Karpas-422 (cell line): ENCODE measurements around the gene ABCA13. TPM values are rescaled to one million over a fixed set of nuclear protein-coding genes. Genes with fewer than 3 reads are reported as not detected.
"Not testable (repeated sequence)": the region's sequence is repeated elsewhere in the genome, so short reads cannot be mapped to it uniquely, and the experiment has no call there.

ENCODE experiments used
- DNase-seq: peaks from one replicate; pipeline ENCODE4 v3.0.0-alpha.2; 2015
- H2AFZ ChIP-seq: fragments of 200-600 bp; sonication (generic); 2 replicates; pipeline ENCODE4 v1.6.1; 2014; ENCODE audit warnings: antibody characterized with exemption, low read length, mixed read lengths
- H3K27ac ChIP-seq: fragments of 200-600 bp; sonication (generic); 2 replicates; pipeline ENCODE4 v1.5.1; 2014; ENCODE audit warnings: mild to moderate bottlenecking, low read length, moderate library complexity
- H3K27me3 ChIP-seq: fragments of 200-600 bp; sonication (generic); 2 replicates; pipeline ENCODE4 v1.6.1; 2014; ENCODE audit warnings: low read length, mixed read lengths
- H3K36me3 ChIP-seq: fragments of 200-600 bp; sonication (generic); 2 replicates; pipeline ENCODE4 v1.6.1; 2014; ENCODE audit warnings: low read length, mixed read lengths; ENCODE audit not compliant: insufficient read depth
- H3K4me1 ChIP-seq: fragments of 200-600 bp; sonication (generic); 2 replicates; pipeline ENCODE4 v1.6.1; 2014; ENCODE audit warnings: mild to moderate bottlenecking, low read length, mixed read lengths
- H3K4me2 ChIP-seq: fragments of 200-600 bp; sonication (generic); 2 replicates; pipeline ENCODE4 v1.6.1; 2014; ENCODE audit warnings: low read length, low read depth, mild to moderate bottlenecking; ENCODE audit not compliant: poor library complexity, severe bottlenecking
- H3K4me3 ChIP-seq: fragments of 200-600 bp; sonication (generic); 2 replicates; pipeline ENCODE4 v1.5.1; 2014; ENCODE audit warnings: mild to moderate bottlenecking, antibody characterized with exemption, low read length, mixed read lengths
- H3K79me2 ChIP-seq: fragments of 200-600 bp; sonication (generic); 2 replicates; pipeline ENCODE4 v1.6.1; 2014; ENCODE audit warnings: mild to moderate bottlenecking, low read length, mixed read lengths
- H3K9ac ChIP-seq: fragments of 200-600 bp; sonication (generic); 2 replicates; pipeline ENCODE4 v1.6.0; 2014; ENCODE audit warnings: low read length
- H3K9me2 ChIP-seq: fragments of 200-600 bp; sonication (generic), shearing (Covaris generic); replicated peaks from 2 replicates; pipeline ENCODE4 v1.6.0; 2014; ENCODE audit warnings: mild to moderate bottlenecking, low read length, moderate library complexity; ENCODE audit not compliant: insufficient read depth
- H3K9me3 ChIP-seq: fragments of 300-700, 200-600 bp; sonication (generic); 2 replicates; pipeline ENCODE4 v1.6.1; 2014; ENCODE audit warnings: low read length, mixed read lengths
- H4K20me1 ChIP-seq: fragments of 200-600 bp; sonication (generic); 2 replicates; pipeline ENCODE4 v1.6.1; 2014; ENCODE audit warnings: mild to moderate bottlenecking, antibody characterized with exemption, low read length, low read depth; ENCODE audit not compliant: insufficient read depth
- total RNA-seq: library from RNA; depleted of rRNA; stranded (reverse); fragments of >200 nt; shearing (Covaris generic); gene quantifications from 2 replicates; pipeline ENCODE4 v1.2.3, GENCODE V29; 2014; ENCODE audit warnings: low replicate concordance

ABCA13 gene
- total RNA-seq, 1 experiment from 2014 or later: not detected

DNA sequence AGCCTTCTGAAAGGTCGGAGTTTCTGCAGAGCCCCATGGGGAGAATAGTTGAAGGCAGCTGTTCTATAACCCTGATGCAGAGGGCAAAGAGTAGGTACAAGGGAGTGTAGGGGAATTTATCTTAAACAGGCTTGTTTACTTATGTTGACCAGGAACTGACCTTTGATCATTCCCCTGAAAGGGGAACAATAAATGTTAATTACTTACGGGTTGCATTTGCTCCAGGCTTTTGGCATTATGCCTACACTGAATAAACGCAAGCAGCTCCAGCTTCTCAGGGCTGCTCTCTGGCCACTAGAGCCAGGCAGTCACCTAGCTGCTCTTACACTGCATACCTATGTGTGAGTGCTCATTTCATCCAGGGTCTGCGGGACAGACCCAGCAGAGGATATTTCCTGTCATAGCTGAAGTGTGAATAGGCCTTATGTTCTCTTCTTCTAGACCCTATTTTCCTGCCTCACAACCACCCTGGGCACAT is 26.9 kb upstream of the ABCA13 start:
- Histone ChIP-seq H3K36me3 (no peaks in the 10 kb centered on the region), H4K20me1 (no peaks in the 10 kb centered on the region), H3K4me2 (no peak overlapping the region), H3K4me3 (no peak overlapping the region), H2AFZ (no peak overlapping the region), H3K9me2 (no peaks in the 10 kb centered on the region), H3K4me1 (no peaks in the 10 kb centered on the region), H3K79me2 (no peaks in the 10 kb centered on the region), H3K9me3 (no peaks in the 10 kb centered on the region), H3K9ac (no peak overlapping the region), H3K27ac (no peak overlapping the region), H3K27me3 (no peaks in the 10 kb centered on the region)
- no peak for DNase-seq

DNA sequence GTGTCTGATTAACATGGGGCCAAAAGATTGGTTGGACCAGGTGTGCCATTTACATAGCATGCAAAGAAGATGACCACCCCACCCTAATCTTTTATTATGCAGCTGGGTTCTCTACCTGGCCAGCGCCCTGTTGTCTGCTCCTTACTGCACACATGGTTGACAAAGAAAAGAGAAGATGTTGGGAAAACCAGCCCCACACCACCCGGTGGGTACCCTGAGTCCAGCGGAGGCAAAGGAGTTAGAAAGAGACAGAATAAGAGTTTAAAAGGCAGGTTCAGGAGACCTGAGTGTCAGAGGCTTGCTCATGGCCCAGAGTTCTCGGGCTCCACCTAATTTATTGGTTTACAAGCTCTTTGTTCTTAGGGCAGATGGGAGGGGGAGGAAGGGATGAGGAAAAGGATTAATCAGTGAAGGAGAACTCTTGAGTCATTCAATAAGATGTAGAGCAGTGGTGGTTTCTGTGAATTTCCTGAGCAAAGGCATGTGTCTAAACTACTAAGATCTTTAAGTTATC is 24.1 kb upstream of the ABCA13 start:
- no peak overlapping the region for H3K9ac ChIP-seq
- no peaks in the 10 kb centered on the region for H4K20me1 ChIP-seq
- no peak overlapping the region for H3K27ac ChIP-seq
- H3K4me1 ChIP-seq: no peaks in the 10 kb centered on the region
- no peaks in the 10 kb centered on the region for H3K36me3 ChIP-seq
- H3K79me2 ChIP-seq: no peaks in the 10 kb centered on the region
- H3K4me3 ChIP-seq: no peak overlapping the region
- H3K9me2 ChIP-seq: no peaks in the 10 kb centered on the region
- no peaks in the 10 kb centered on the region for H3K27me3 ChIP-seq
- no peak overlapping the region for H3K4me2 ChIP-seq
- no peak overlapping the region for H2AFZ ChIP-seq
- DNase-seq: no peak
- no peaks in the 10 kb centered on the region for H3K9me3 ChIP-seq

DNA sequence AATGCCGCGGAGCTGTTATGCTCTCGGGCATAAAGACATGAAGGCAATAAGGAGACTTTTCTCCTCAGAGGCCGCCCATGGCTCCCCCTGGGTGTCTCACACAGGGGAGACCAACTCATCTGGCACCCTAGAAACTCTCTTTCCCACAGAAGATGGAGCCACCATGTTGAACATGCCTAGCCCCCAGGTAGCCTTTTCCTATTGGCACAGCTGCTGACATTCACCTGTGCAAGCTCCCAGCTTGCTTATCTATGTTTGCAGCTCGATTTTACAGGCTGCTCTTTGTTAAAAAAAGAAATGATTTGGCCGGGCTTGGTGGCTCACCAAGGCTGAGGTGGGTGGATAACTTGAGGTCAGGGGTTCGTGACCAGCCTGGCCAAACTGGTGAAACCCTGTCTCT is 23.6 kb upstream of the ABCA13 start:
- not testable (repeated sequence) for H3K27ac ChIP-seq, H3K9me2 ChIP-seq, H4K20me1 ChIP-seq, H3K4me1 ChIP-seq, DNase-seq, H2AFZ ChIP-seq, H3K4me2 ChIP-seq, H3K9me3 ChIP-seq, H3K36me3 ChIP-seq, H3K79me2 ChIP-seq, H3K4me3 ChIP-seq, H3K27me3 ChIP-seq, H3K9ac ChIP-seq

DNA sequence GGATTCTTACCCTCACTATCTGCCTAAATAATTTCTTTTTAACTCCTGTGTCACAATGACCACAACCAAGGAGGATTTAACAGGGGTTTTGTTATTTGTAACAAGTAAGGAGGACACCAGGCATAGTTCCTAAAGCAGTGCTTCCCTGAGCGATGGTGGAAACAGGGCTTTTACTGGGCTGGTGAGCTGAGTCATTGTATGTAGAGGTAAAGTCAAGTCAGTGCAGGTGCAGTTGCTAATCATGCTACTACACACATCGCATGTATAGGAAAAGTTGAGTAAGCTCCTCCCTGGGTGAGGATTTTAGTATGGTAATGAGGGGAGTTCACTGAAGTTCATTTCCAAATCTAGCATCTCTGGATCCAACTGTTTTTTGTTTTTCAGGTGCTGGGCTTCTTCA is 22.9 kb upstream of the ABCA13 start:
- no peak for DNase-seq
- H2AFZ ChIP-seq: no peak overlapping the region
- no peaks in the 10 kb centered on the region for H3K36me3 ChIP-seq
- no peaks in the 10 kb centered on the region for H4K20me1 ChIP-seq
- H3K9me2 ChIP-seq: no peaks in the 10 kb centered on the region
- H3K27me3 ChIP-seq: no peaks in the 10 kb centered on the region
- H3K4me2 ChIP-seq: no peak overlapping the region
- no peaks in the 10 kb centered on the region for H3K4me1 ChIP-seq
- H3K27ac ChIP-seq: no peak overlapping the region
- H3K4me3 ChIP-seq: no peak overlapping the region
- H3K79me2 ChIP-seq: no peaks in the 10 kb centered on the region
- no peak overlapping the region for H3K9ac ChIP-seq
- no peaks in the 10 kb centered on the region for H3K9me3 ChIP-seq

DNA sequence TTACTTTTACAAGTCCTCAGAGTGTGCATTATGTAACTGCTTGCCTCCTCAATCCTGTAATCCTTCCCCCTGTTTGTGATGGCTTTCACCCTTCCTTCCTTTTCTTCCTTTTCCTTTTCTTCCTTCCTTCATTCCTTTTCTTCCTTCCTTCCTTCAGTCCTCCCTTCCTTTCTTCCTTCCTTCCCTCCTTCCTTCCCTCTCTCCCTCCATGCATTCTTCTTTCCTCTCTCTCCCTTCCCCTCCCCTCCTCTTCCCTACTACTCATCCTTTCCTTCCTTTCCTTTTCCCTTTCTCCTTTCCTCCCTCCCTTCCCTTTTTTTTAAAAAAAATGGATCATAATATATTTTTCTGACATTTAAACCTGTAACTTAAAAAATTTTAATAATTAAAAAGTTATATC is 22.2 kb upstream of the ABCA13 start:
- Histone ChIP-seq H4K20me1 (no peaks in the 10 kb centered on the region), H2AFZ (no peak overlapping the region), H3K4me2 (no peak overlapping the region), H3K9me2 (no peaks in the 10 kb centered on the region), H3K27ac (no peak overlapping the region), H3K36me3 (no peaks in the 10 kb centered on the region), H3K79me2 (no peaks in the 10 kb centered on the region), H3K9me3 (no peaks in the 10 kb centered on the region), H3K9ac (no peak overlapping the region), H3K27me3 (no peaks in the 10 kb centered on the region), H3K4me3 (no peak overlapping the region), H3K4me1 (no peaks in the 10 kb centered on the region)
- no peak for DNase-seq

DNA sequence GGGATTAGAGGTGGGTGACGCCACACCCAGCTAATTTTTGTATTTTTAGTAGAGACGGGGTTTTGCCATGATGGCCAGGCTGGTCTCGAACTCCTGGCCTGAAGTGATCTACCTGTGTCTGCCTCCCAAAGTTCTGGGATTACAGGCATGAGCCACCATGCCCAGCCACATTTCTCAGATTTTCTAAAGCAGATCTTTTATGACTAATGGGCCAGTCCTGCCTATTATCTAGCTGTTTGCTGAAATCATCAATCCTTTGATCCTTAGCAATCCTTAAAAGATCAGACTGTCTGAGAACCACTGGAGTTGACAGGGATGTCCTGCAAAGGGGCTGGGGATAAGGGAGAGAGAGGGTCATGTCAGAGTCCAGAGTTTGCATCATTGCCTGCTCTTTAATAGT is 21.2 kb upstream of the ABCA13 start:
- Histone ChIP-seq H2AFZ (no peak overlapping the region), H3K9ac (no peak overlapping the region), H3K4me1 (no peaks in the 10 kb centered on the region), H3K27me3 (no peaks in the 10 kb centered on the region), H3K79me2 (no peaks in the 10 kb centered on the region), H4K20me1 (no peaks in the 10 kb centered on the region), H3K27ac (no peak overlapping the region), H3K9me3 (no peaks in the 10 kb centered on the region), H3K9me2 (no peaks in the 10 kb centered on the region), H3K4me3 (no peak overlapping the region), H3K36me3 (no peaks in the 10 kb centered on the region), H3K4me2 (no peak overlapping the region)
- DNase-seq: no peak

DNA sequence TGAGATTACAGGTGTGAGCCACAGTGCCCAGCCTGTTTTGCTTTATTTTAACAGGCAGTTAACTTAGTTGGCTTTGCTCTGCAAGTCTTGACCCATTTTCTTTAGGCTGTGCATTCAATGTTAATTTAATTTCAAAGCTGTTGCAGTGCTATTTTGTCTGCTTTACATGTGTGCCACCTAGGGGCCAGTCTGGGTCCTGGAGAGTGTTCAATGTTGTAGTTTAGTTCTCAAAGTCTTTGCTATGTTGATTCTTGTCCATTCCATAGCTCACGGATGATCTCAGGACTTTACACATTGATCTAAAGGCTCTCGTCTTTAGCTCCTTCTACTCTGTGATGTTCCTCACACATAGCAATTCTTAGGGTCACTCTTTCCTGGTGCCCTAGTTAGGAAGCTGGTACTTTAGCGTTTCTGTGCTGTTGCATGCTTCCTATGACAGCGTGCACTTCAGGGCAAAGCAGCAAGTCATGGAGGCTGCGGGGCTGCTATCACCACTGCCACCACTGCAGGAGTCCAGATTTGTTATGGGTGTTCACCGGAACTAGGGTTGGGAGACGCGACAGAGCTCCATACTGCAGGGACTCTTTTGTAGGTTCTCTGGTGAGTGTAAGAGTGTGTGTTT is 16.4 kb upstream of the ABCA13 start:
- Histone ChIP-seq H3K79me2 (no peaks in the 10 kb centered on the region), H3K4me1 (no peaks in the 10 kb centered on the region), H3K36me3 (no peaks in the 10 kb centered on the region), H2AFZ (no peak overlapping the region), H3K4me2 (no peak overlapping the region), H3K9me3 (no peaks in the 10 kb centered on the region), H3K9ac (no peak overlapping the region), H3K27me3 (no peaks in the 10 kb centered on the region), H3K4me3 (no peak overlapping the region), H4K20me1 (no peaks in the 10 kb centered on the region), H3K9me2 (no peaks in the 10 kb centered on the region), H3K27ac (no peak overlapping the region)
- peak; percentile 75 for DNase-seq

DNA sequence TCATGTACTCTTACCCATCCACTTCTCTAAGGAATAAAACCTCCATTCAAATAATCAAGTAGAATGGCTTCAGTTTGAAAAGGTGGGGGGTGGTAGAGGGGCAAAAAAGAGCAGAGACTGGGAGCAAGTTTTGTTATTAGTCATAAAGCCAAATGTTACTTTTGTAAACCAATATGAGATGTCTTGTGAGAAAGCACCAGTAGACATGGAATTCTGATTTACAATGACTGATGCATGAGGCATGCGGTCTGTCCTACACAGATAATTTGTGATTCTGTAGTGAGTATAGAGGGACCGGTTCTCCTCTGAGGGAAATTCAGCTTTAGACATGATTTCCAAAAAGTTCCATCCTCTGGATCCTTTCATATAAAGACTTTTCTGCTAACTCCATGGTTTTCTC is 12.9 kb upstream of the ABCA13 start:
- H3K4me2 ChIP-seq: no peak overlapping the region
- H4K20me1 ChIP-seq: no peaks in the 10 kb centered on the region
- no peaks in the 10 kb centered on the region for H3K27me3 ChIP-seq
- no peak overlapping the region for H3K9ac ChIP-seq
- H3K4me3 ChIP-seq: no peak overlapping the region
- no peak overlapping the region for H3K27ac ChIP-seq
- no peak for DNase-seq
- no peaks in the 10 kb centered on the region for H3K36me3 ChIP-seq
- H3K9me2 ChIP-seq: no peaks in the 10 kb centered on the region
- no peaks in the 10 kb centered on the region for H3K79me2 ChIP-seq
- H3K9me3 ChIP-seq: no peaks in the 10 kb centered on the region
- no peaks in the 10 kb centered on the region for H3K4me1 ChIP-seq
- no peak overlapping the region for H2AFZ ChIP-seq
